Small intestine (tissue), 7 donors: Measurements from ENCODE around the gene SMAD6. TPM values are rescaled to one million over a fixed set of nuclear protein-coding genes. Genes with fewer than 3 reads are reported as not detected.
A peak's percentile ranks its signal among the peaks of the same experiment; 100 is the strongest.

Experiments used
- DNase-seq, 2 donors: peaks; one replicate each; pipeline versions ENCODE4 v3.0.0 to v3.0.0-alpha.2; 2013
- FAIRE-seq: peaks from 2 replicates; lab custom pipeline; 2012; peaks lifted over from hg19 to GRCh38; lab: Jason Lieb, UNC
- H3K27ac ChIP-seq, 3 donors: one replicate each; pipeline ENCODE4 v1.5.1; 2013; ENCODE audit warnings: low read length in 2 of 3, mild to moderate bottlenecking in 2 of 3, control low read depth in 1 of 3, inconsistent platforms in 1 of 3, low read depth in 1 of 3, moderate library complexity in 1 of 3
- H3K27me3 ChIP-seq, 3 donors: one replicate each; pipeline ENCODE4 v1.6.1; 2013; ENCODE audit warnings: low read length in 3 of 3, inconsistent platforms in 1 of 3; ENCODE audit not compliant: control insufficient read depth in 3 of 3, insufficient read depth in 3 of 3
- H3K36me3 ChIP-seq, 3 donors: one replicate each; pipeline ENCODE4 v1.6.1; 2013; ENCODE audit warnings: low read length in 3 of 3, inconsistent platforms in 1 of 3, low read depth in 1 of 3, mild to moderate bottlenecking in 1 of 3, moderate library complexity in 1 of 3; ENCODE audit not compliant: control insufficient read depth in 3 of 3, insufficient read depth in 2 of 3
- H3K4me1 ChIP-seq, 3 donors: one replicate each; pipeline ENCODE4 v1.6.1; 2013; ENCODE audit warnings: low read length in 2 of 3, inconsistent platforms in 1 of 3, low read depth in 1 of 3, mild to moderate bottlenecking in 1 of 3, moderate library complexity in 1 of 3; ENCODE audit not compliant: control insufficient read depth in 3 of 3, insufficient read depth in 2 of 3
- H3K4me3 ChIP-seq, 3 donors: one replicate each; pipeline ENCODE4 v1.5.1; 2013; ENCODE audit warnings: low read length in 3 of 3, control low read depth in 1 of 3, inconsistent platforms in 1 of 3, low read depth in 1 of 3, mild to moderate bottlenecking in 1 of 3, moderate library complexity in 1 of 3
- H3K9me3 ChIP-seq, 2 donors: one replicate each; pipeline ENCODE4 v1.6.1; 2013; ENCODE audit warnings: low read depth in 1 of 2, low read length in 1 of 2; ENCODE audit not compliant: control insufficient read depth in 2 of 2, insufficient read depth in 1 of 2
- WGBS, 3 donors: extraction: QIAGEN DNeasy Blood & Tissue Kit; methylation state at CpG; one replicate each; pipeline ENCODE4 v1.1.7; 2013; 5-methylcytosine and 5-hydroxymethylcytosine counted together
- polyA plus RNA-seq, 4 donors: library from polyadenylated mRNA; stranded (reverse) in 3 of 4; unstranded in 1 of 4; fragments of 200-250 nt in 3 of 4; fragments of 120-200 nt in 1 of 4; gene quantifications; one replicate each; pipeline versions ENCODE4 v1.2.1 to v1.2.3, GENCODE V29; 2013
- donor health status: healthy with polysubstance abuse.
- donor health status: control.
- donor health status: control.
- donor health status: Bipolar disorder and iron deficiency.
- donor health status: healthy.

The SMAD6 gene
- polyA plus RNA-seq, 4 donors: 0.89 to 23.6 (median 10.4) TPM

DNA sequence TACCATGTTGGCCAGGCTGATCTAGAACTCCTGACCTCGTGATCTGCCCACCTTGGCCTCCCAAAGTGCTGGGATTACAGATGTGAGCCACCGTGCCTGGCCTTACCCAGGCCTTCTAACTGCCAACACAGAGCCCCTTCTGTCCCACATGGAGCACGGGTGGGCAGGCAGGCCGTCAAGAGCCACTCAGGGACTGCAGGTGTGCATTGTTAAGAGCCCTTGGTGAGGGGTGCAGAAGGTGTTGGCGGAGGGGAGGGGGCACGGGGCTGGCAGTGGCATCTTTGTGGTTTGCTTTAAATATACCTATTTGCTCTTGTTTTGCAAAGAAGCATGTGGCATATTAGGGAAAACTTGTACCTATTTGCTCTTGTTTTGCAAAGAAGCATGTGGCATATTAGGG lies 37.3 kb downstream of the SMAD6 start:
- H3K27ac ChIP-seq: no peak overlapping the region

DNA sequence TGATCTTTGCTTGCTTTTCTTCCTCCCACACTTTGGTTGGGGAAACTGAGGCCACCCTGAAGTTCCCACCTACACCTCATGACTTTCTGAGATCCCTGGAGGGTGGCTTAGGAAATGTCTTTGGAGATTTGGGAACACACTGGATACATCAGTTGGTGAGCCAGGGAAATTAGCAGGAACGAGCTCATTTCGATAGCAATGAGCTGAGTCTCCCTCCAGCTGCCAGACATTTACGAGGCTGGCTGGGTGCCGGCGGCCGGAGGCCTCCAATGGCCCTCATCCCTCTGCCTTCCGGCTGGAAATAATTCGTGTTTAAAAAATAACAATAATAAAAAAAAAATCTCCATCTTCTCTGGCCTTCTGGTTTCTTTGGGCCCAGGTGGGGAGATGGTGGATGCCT lies 38.8 kb downstream of the SMAD6 start:
- Histone ChIP-seq H3K4me1 (peaks cover 0 to 30% (median 6%) of the 10 kb centered on the region in 3 donors), H3K4me3 (no peak overlapping the region), H3K9me3 (no peaks in the 10 kb centered on the region), H3K36me3 (peaks cover 0 to 80% (median 0%) of the 10 kb centered on the region in 3 donors), H3K27ac (peak overlapping the region in 1 of 3 donors; percentile 25), H3K27me3 (no peaks in the 10 kb centered on the region)
- 25 to 56% (median 31%) methylated on average over 8 of the region's 8 CpGs for WGBS, 3 donors
- FAIRE-seq (no peak), DNase-seq (no peak)

More for the DNA sequence above, 37.3 kb downstream of the SMAD6 start:
- FAIRE-seq (no peak), DNase-seq (no peak)
- Histone ChIP-seq H3K9me3 (no peaks in the 10 kb centered on the region), H3K27me3 (no peaks in the 10 kb centered on the region), H3K4me1 (peaks cover 0 to 16% (median 0%) of the 10 kb centered on the region in 3 donors), H3K36me3 (peaks cover 0 to 76% (median 0%) of the 10 kb centered on the region in 3 donors), H3K4me3 (no peak overlapping the region)
- WGBS, 3 donors: 76 to 87% (median 80%) methylated on average over 6 of the region's 6 CpGs

DNA sequence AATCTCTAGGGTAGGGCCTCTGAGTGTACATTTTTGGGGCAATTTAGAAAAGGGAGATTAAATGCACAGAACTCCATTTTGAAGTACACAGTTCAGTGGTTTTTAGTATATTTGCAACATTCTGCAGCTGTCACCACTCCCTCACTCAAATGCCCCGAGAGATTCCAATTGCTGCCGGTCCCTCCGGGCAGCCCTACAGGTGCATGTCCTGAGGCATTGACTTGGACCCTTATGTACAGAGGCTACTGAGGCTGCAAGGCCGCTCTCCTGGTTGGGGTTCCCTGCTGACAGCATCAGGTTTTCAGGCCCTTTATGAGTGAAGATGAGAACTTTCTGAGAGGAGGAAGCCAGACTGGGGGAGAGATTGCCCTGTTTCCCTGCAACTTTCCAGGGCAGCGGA lies 39.6 kb downstream of the SMAD6 start:
- Histone ChIP-seq H3K27me3 (no peaks in the 10 kb centered on the region), H3K27ac (no peak overlapping the region), H3K4me3 (no peak overlapping the region), H3K36me3 (peaks cover 0 to 82% (median 0%) of the 10 kb centered on the region in 3 donors), H3K9me3 (no peaks in the 10 kb centered on the region), H3K4me1 (peaks cover 0 to 36% (median 9%) of the 10 kb centered on the region in 3 donors)
- DNase-seq (no peak), FAIRE-seq (no peak)
- 72 to 86% (median 82%) methylated on average over 5 of the region's 5 CpGs for WGBS, 3 donors

DNA sequence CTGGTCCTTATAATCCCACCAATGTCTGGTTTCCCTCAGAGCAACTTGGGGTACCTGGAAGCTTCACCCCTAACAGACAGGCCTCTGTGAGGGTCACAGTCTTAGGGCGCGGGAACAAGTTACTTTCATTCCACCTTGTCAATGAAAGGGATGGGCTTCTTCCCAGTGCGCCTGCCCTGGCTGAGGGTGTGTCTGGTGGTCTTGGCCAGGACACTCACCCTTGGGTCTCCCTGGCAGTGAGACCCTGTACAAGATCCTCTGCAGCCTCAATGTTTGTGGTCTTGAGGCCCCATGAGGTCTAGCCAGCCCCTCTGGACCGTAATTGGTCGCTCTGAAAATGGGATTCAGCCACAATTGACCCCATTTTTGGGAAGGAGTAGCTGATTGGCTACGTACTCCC lies 40.2 kb downstream of the SMAD6 start:
- Histone ChIP-seq H3K27me3 (no peaks in the 10 kb centered on the region), H3K4me3 (no peak overlapping the region), H3K9me3 (no peaks in the 10 kb centered on the region), H3K27ac (no peak overlapping the region), H3K36me3 (peaks cover 0 to 81% (median 0%) of the 10 kb centered on the region in 3 donors), H3K4me1 (peaks cover 0 to 39% (median 9%) of the 10 kb centered on the region in 3 donors)
- no peak for DNase-seq
- 87 to 94% (median 88%) methylated on average over 6 of the region's 6 CpGs for WGBS, 3 donors
- no peak for FAIRE-seq

DNA sequence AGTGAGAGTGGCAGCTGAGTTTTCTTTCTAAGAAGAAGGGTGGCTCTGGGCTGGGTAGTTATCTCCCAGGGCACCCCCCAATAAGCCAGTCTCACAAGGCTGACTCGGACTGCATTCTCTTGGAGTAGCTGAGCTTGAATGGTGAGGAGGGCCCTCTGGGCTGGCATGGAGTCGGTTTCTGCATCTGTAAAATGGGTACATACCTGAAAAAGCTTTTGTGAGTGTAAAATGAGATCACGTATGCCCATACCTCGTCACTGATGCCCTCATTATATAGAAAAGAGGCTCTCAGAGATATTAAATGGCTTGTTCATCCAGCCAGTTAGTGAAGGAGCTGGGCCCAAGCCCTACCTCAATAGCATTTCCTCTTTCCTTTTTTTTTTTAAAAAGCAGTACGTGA lies 41.2 kb downstream of the SMAD6 start:
- WGBS, 3 donors: 84 to 89% (median 87%) methylated on average over 5 of the region's 5 CpGs
- no peak overlapping the region for H3K4me3 ChIP-seq
- no peaks in the 10 kb centered on the region for H3K27me3 ChIP-seq
- peaks cover 0 to 46% (median 9%) of the 10 kb centered on the region in 3 donors for H3K4me1 ChIP-seq
- no peak for DNase-seq
- H3K36me3 ChIP-seq: peaks cover 0 to 76% (median 0%) of the 10 kb centered on the region in 3 donors
- H3K27ac ChIP-seq: no peak overlapping the region
- H3K9me3 ChIP-seq: no peaks in the 10 kb centered on the region
- FAIRE-seq: no peak

DNA sequence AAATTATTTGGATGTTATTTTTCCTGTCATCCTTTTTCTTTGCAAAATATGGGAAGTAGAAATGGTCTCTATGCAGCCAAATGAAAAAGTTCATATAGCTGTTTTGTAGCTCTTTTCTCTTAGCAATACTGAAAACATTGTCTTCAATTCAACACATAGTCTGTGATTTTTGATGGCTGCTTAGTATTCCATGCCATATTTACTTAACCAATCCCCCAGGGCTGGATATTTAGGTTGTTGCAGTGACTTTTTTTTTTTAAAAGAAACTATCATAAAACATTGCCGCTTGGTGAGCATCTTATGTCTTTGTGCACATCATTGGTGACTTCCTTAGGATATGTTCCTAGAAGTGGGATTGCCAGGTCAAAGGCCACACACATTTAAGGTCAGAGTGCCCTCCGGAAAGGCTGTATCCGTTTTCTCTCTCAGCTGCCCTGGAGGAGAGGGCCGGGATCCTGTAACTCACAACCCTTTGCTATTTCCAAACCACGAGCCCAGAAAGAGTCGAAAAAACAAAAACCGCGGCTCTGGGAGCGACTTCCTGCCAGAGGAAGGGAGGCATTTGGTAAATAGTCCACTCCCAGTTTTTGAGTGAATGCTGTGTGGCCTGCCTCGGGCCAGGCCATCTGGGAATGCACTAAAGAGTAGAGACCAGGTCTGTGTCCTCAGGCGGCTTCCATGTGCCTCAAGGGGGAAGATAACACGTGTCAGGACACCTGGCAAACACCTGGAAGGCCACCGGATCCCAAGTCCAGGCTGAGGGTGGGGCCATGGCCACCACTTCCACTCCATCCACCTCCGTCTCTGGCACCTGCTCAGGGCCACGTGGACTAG lies 41.9 kb downstream of the SMAD6 start:
- no peaks in the 10 kb centered on the region for H3K27me3 ChIP-seq
- no peak overlapping the region for H3K4me3 ChIP-seq
- no peak for FAIRE-seq
- DNase-seq: no peak
- 52 to 61% (median 61%) methylated on average over 15 of the region's 15 CpGs for WGBS, 3 donors
- peaks cover 0 to 46% (median 9%) of the 10 kb centered on the region in 3 donors for H3K4me1 ChIP-seq
- peak overlapping the region in 1 of 3 donors; percentile 35 for H3K27ac ChIP-seq
- no peaks in the 10 kb centered on the region for H3K9me3 ChIP-seq
- H3K36me3 ChIP-seq: peaks cover 0 to 71% (median 0%) of the 10 kb centered on the region in 3 donors

DNA sequence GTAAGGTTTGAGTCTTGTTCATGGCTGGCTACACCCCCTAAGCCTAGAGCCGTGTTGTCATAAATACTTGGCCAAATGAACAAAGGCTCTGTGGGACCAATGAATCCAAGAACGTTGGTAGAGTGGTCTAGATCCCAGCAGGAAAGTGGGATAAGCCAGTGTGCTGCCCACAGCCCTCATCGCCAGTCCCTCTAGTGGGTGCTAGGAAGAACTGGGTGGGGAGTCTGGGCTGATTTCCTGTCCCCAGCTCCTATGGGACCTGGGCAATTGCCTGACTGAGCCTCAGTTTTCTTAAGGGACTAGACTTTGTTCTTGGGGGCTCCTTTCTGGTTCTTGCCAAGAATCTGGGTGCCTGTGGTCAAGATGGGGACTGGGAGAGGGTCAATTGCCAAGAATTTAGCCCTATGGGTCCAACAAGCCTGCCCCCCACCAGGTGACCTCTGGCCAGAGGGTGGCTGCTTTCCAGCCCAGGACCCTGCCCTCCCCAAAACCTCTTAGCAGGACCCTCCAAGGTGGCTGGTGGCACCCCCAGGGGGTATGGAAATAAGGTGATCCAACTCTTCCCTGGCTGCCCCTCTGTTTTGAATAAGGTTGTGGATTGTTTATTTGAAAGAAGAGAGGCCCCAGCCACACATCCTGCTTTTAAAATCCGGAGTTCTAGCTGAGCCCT lies 42.7 kb downstream of the SMAD6 start:
- DNase-seq: no peak

DNA sequence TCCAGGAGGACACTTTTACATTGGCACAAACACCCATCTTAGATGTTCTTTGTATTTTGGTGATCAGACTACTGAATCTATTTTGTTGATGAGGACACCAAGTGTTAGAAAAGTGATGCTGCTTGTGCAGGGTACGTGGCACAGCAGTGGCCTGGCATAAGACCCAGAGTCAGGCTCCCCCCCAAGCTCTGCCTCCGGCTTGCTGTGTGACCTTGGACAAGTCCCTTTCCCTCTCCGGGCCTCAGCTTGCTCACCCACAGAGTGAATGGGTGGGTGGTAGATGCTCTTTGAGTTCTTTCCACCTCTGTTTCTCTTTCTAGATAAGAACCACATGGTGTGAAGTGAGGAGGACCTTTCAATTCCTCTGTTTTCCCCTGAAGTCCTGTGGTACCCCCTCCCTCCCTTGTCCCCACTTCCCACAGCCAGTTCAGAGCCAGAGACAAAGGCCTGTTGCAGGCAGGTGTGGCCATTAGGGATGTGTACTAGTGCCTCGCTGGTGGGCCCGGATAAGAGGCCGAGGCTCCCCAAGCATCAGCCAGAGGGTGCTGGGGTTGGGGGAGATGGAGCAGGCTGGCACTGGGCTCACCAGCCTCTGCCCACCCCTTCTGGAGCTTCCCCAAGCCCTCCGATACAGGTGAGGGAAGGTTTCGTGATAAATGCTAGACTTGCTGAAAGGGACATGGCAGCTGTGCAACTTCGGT lies 43.6 kb downstream of the SMAD6 start:
- Histone ChIP-seq H3K4me1 (peaks cover 0 to 43% (median 9%) of the 10 kb centered on the region in 3 donors), H3K27ac (peak overlapping the region in 1 of 3 donors; percentile 15), H3K4me3 (no peak overlapping the region), H3K27me3 (no peaks in the 10 kb centered on the region), H3K9me3 (no peaks in the 10 kb centered on the region), H3K36me3 (peaks cover 0 to 73% (median 0%) of the 10 kb centered on the region in 3 donors)
- FAIRE-seq (no peak), DNase-seq (no peak)
- 81 to 83% (median 83%) methylated on average over 9 of the region's 9 CpGs for WGBS, 3 donors

More for the DNA sequence above, 42.7 kb downstream of the SMAD6 start:
- FAIRE-seq: no peak
- peak overlapping the region in 1 of 3 donors; percentile 35 for H3K27ac ChIP-seq
- H3K4me1 ChIP-seq: peaks cover 0 to 48% (median 9%) of the 10 kb centered on the region in 3 donors
- H3K27me3 ChIP-seq: no peaks in the 10 kb centered on the region
- H3K9me3 ChIP-seq: no peaks in the 10 kb centered on the region
- WGBS, 3 donors: 49 to 59% (median 51%) methylated on average over 4 of the region's 4 CpGs
- peaks cover 0 to 72% (median 0%) of the 10 kb centered on the region in 3 donors for H3K36me3 ChIP-seq
- no peak overlapping the region for H3K4me3 ChIP-seq
